Right lobe of liver (tissue), 4 donors: ENCODE data around the gene FAM13A.

Source experiments
- CTCF ChIP-seq, 4 donors: fragments of 200-600 bp in 3 of 4; fragments of 450-650 bp in 1 of 4; IDR thresholded peaks; one replicate each; pipeline versions ENCODE4 v1.5.1 to v1.8.0; 2016 to 2022; ENCODE audit warnings: antibody characterized with exemption in 4 of 4, mild to moderate bottlenecking in 2 of 4
- POLR2A ChIP-seq: fragments of 450-650 bp; IDR thresholded peaks from one replicate; pipeline ENCODE4 v1.6.1; 2017; ENCODE audit warnings: antibody characterized with exemption, mild to moderate bottlenecking
- donor health status: DM: no; HTN: no; CAD: no.
- donor health status: DM: no; HTN: no; CAD: no.
- donor health status: DM: no; HTN: yes; CAD: no.

- no peak for TF ChIP-seq CTCF (IDR thresholded peaks at IDR 0.05)
- TF ChIP-seq POLR2A, result no peak
Observed at GRCh38 chr4:89069481-89069880, 12.5 kb upstream of the FAM13A start.
